HepG2 (cell line): ENCODE data around the gene ABCC9. TPM values are rescaled to one million over a fixed set of nuclear protein-coding genes. Genes with fewer than 3 reads are reported as not detected.
"Not testable (repeated sequence)": the region's sequence is repeated elsewhere in the genome, so short reads cannot be mapped to it uniquely, and the experiment has no call there.

Source experiments
- ATAC-seq: fragments of 200-7000 bp; cut with Tn5 transposase; 3 replicates; pipeline ENCODE4 v1.9.1; 2020; ENCODE audit warnings: mild to moderate bottlenecking, moderate library complexity
- BruUV-seq: library from RNA; stranded (reverse); fragments of 400-500 nt; replicated peaks from 2 replicates; lab custom pipeline; 2021; lab: Mats Ljungman, UMichigan
- CTCF ChIA-PET: fragments of 300-600 bp; formaldehyde crosslinking; extraction: SDS; loops from one replicate; lab custom pipeline; 2021; ENCODE audit warnings: low total read pairs, inconsistent platforms, low intra/inter-chr PET ratio; lab: Yijun Ruan, JAX
- POLR2A ChIA-PET: fragments of 350-600 bp; sonication (Branson Sonifier 250); formaldehyde crosslinking; loops from one replicate; lab custom pipeline; 2020; ENCODE audit warnings: antibody characterized with exemption, inconsistent platforms; lab: Yijun Ruan, JAX
- DNase-seq: peaks from one replicate; pipeline ENCODE4 v3.0.0-alpha.2; 2015; ENCODE audit warnings: low spot score
- FAIRE-seq: peaks from 3 replicates; lab custom pipeline; 2011; peaks lifted over from hg19 to GRCh38; lab: Jason Lieb, UNC
- H2AFZ ChIP-seq: one replicate; pipeline ENCODE4 v1.6.1; 2011; ENCODE audit warnings: low read length, inconsistent platforms
- H3K27ac ChIP-seq: fragments of 300-600 bp; 3 replicates; pipeline ENCODE4 v1.8.0; 2011; ENCODE audit warnings: mixed run types, mild to moderate bottlenecking, mixed read lengths, low read length, inconsistent platforms; ENCODE audit not compliant: insufficient read depth; ENCODE audit errors: extremely low read length
- H3K27me3 ChIP-seq, 2 experiments: fragments of 200-600 bp in 1 of 2; 2 replicates in 1 of 2; 3 replicates in 1 of 2; pipeline versions ENCODE4 v1.6.0 to v1.8.0; 2011; ENCODE audit warnings: low read length in 2 of 2, mild to moderate bottlenecking in 2 of 2, moderate library complexity in 2 of 2, inconsistent platforms in 1 of 2; ENCODE audit not compliant: insufficient read depth in 2 of 2, control insufficient read depth in 1 of 2
- H3K36me3 ChIP-seq, 2 experiments: fragments of 200-600 bp in 1 of 2; replicated peaks in 1 of 2; 2 replicates in 1 of 2; 3 replicates in 1 of 2; pipeline versions ENCODE4 v1.5.1 to v1.8.0; 2011; ENCODE audit warnings: low read length in 2 of 2, inconsistent platforms in 1 of 2; ENCODE audit not compliant: insufficient read depth in 2 of 2, control insufficient read depth in 1 of 2
- H3K4me1 ChIP-seq: 2 replicates; pipeline ENCODE4 v1.5.1; 2012; ENCODE audit warnings: low read length, inconsistent platforms; ENCODE audit not compliant: insufficient read depth
- H3K4me2 ChIP-seq: 2 replicates; pipeline ENCODE4 v1.6.0; 2011; ENCODE audit warnings: low read depth, low read length, inconsistent platforms
- H3K4me3 ChIP-seq, 3 experiments: fragments of 200-600 bp in 1 of 3; sonication (generic), shearing (Covaris generic) in 1 of 3; replicated peaks in 1 of 3; 2 replicates each; pipeline ENCODE4 v1.5.1; 2011 to 2016; ENCODE audit warnings: low read length in 3 of 3, inconsistent platforms in 2 of 3, low read depth in 2 of 3, mild to moderate bottlenecking in 2 of 3, control low read depth in 1 of 3, mixed read lengths in 1 of 3; ENCODE audit not compliant: insufficient read depth in 1 of 3
- H3K79me2 ChIP-seq: one replicate; pipeline ENCODE4 v1.6.1; 2011; ENCODE audit warnings: low read length, inconsistent platforms; ENCODE audit not compliant: insufficient read depth
- H3K9ac ChIP-seq: 2 replicates; pipeline ENCODE4 v1.6.0; 2011; ENCODE audit warnings: mild to moderate bottlenecking, low read depth, low read length, inconsistent platforms; ENCODE audit not compliant: insufficient read depth
- H3K9me3 ChIP-seq: 2 replicates; pipeline ENCODE4 v1.5.1; 2012; ENCODE audit warnings: mild to moderate bottlenecking, low read length
- H4K20me1 ChIP-seq: 2 replicates; pipeline ENCODE4 v1.6.0; 2011; ENCODE audit warnings: inconsistent platforms, mild to moderate bottlenecking, low read length, moderate library complexity; ENCODE audit not compliant: insufficient read depth
- ATM ChIP-seq: fragments of 450-650 bp; IDR thresholded peaks from 2 replicates; pipeline ENCODE4 v1.7.1; 2017; ENCODE audit warnings: mild to moderate bottlenecking, borderline replicate concordance
- HMG20B ChIP-seq: conservative IDR thresholded peaks from 2 replicates; pipeline ENCODE4 v1.6.1; 2016; ENCODE audit warnings: missing genetic modification reagents, missing compliant biosample characterization
- JUND ChIP-seq: sonication (generic); formaldehyde crosslinking; IDR thresholded peaks from 2 replicates; pipeline ENCODE4 v1.8.0; 2022; ENCODE audit warnings: mild to moderate bottlenecking, missing genetic modification reagents
- MEIS2 ChIP-seq: sonication (generic); formaldehyde crosslinking; IDR thresholded peaks from 2 replicates; pipeline ENCODE4 v1.9.0; 2021; ENCODE audit warnings: mild to moderate bottlenecking, missing genetic modification reagents
- MXD4 ChIP-seq: IDR thresholded peaks from 2 replicates; pipeline ENCODE4 v1.6.1; 2016; ENCODE audit warnings: mild to moderate bottlenecking, missing biosample characterization, missing genetic modification reagents
- SMAD3 ChIP-seq: sonication (generic); formaldehyde crosslinking; IDR thresholded peaks from 2 replicates; pipeline ENCODE4 v1.4.0; 2020; ENCODE audit warnings: missing genetic modification reagents
- ZBTB1 ChIP-seq: sonication (generic); formaldehyde crosslinking; IDR thresholded peaks from 2 replicates; pipeline ENCODE4 v1.4.0; 2020; ENCODE audit warnings: missing genetic modification reagents, borderline replicate concordance
- ZBTB39 ChIP-seq: sonication (generic); formaldehyde crosslinking; IDR thresholded peaks from 2 replicates; pipeline ENCODE4 v1.5.0; 2020; ENCODE audit warnings: missing genetic modification reagents
- ZNF543 ChIP-seq: sonication (generic); formaldehyde crosslinking; IDR thresholded peaks from 2 replicates; pipeline ENCODE4 v1.4.0; 2020; ENCODE audit warnings: mild to moderate bottlenecking, missing genetic modification reagents
- ZNF672 ChIP-seq: sonication (generic); formaldehyde crosslinking; IDR thresholded peaks from 2 replicates; pipeline ENCODE4 v1.8.1; 2022; ENCODE audit warnings: missing genetic modification reagents
- WGBS: methylation state at CpG from one replicate; pipeline ENCODE4 v1.1.6; 2017; ENCODE audit warnings: low lambda C conversion rate; 5-methylcytosine and 5-hydroxymethylcytosine counted together
- in situ Hi-C: cut with HindIII; loops from 2 replicates; pipeline ENCODE4 v1.10.0; 2017; ENCODE audit warnings: low pct_unique_long_range_greater_than_20kb; ENCODE audit not compliant: extremely low pct_ligation_motif_present
- intact Hi-C: fragments of 100-400 bp; cut with micrococcal nuclease; formaldehyde crosslinking; loops from one replicate; pipeline ENCODE4 v1.10.0; 2022; ENCODE audit not compliant: unreplicated experiment
- polyA plus RNA-seq, 8 experiments: library from polyadenylated mRNA; depleted of rRNA in 3 of 8; stranded (reverse) in 7 of 8; unstranded in 1 of 8; fragments of >200 nt; fragmentation: Illumina TruSeq in 4 of 8; extraction: Trizol in 4 of 8; gene quantifications; 2 replicates each; pipeline versions ENCODE4 v1.2.1 to v1.2.3, GENCODE V29; 2011 to 2016; ENCODE audit warnings: low read depth in 4 of 8, missing spikeins in 1 of 8, mixed read lengths in 1 of 8; ENCODE audit not compliant: insufficient read depth in 1 of 8
- total RNA-seq, 5 experiments: library from RNA; depleted of rRNA; stranded (reverse); fragments of >200 nt; fragmentation: Illumina TruSeq; extraction: Trizol; gene quantifications; 2 replicates each; pipeline ENCODE4 v1.2.3, GENCODE V29; 2016; ENCODE audit warnings: low read depth in 1 of 5
- TF ChIP-seq, protein P1 (sequence below): sonication (generic); formaldehyde crosslinking; IDR thresholded peaks from 2 replicates; pipeline ENCODE4 v1.8.0; 2022; ENCODE audit warnings: mild to moderate bottlenecking, missing genetic modification reagents, moderate library complexity

The ABCC9 gene
- total and polyA plus RNA-seq, 2 of the 13 experiments (the other 11 are each of a cell fraction or from before 2014, with no cell fraction given), result not detected

DNA sequence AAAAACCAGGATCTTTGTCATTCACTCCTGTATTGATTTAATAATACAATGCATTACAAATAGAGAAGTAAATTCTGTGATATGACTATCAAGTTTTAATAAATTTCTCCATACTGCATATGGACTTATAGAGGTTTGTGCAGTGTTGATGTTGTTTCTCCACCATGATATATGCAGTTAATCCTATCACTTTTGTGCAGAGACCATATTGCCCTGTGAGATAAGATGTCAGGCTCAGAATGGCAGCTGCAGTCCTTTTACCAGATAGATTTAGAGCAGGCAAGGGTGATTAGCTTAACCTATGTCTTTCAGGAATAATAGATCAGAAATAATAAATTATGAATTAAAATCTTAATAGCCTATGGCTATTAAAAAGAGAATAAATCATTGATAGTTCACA, 128.1 kb downstream of the ABCC9 start (continued):
- no peak for TF ChIP-seq ZNF672
- no peak for TF ChIP-seq JUND (CRISPR knock-in tag)
- TF ChIP-seq, protein P1, sequence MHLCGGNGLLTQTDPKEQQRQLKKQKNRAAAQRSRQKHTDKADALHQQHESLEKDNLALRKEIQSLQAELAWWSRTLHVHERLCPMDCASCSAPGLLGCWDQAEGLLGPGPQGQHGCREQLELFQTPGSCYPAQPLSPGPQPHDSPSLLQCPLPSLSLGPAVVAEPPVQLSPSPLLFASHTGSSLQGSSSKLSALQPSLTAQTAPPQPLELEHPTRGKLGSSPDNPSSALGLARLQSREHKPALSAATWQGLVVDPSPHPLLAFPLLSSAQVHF, result no peak
- TF ChIP-seq ZNF543 (CRISPR knock-in tag), result no peak

DNA sequence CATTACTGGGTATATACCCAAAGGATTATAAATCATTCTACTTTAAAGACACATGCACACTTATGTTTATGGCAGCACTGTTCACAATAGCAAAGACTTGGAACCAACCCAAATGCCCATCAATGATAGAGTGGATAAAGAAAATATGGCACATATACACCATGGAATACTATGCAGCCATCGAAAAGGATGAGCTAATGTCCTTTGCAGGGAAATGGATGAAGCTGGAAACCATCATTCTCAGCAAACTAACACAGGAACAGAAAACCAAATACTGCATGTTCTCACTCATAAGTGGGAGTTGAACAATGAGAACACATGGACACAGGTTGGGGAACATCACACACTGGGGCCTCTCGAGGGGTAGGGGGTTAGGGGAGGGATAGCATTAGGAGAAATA, 128.9 kb downstream of the ABCC9 start:
- BruUV-seq, FAIRE-seq, H3K79me2 ChIP-seq, ATAC-seq, in situ Hi-C loops, H3K27me3 ChIP-seq, H3K9ac ChIP-seq, H3K4me2 ChIP-seq, H3K27ac ChIP-seq, H3K9me3 ChIP-seq, H4K20me1 ChIP-seq, DNase-seq, POLR2A ChIA-PET, H3K4me1 ChIP-seq, H3K36me3 ChIP-seq, CTCF ChIA-PET, H2AFZ ChIP-seq, H3K4me3 ChIP-seq, intact Hi-C loops: not testable (repeated sequence)
- 4% methylated on average over 2 of the region's 2 CpGs for WGBS

- DNase-seq (no peak), ATAC-seq (no peak), FAIRE-seq (no peak)
- H3K4me3 ChIP-seq, result no peak overlapping the region
- no peak overlapping the region for H2AFZ ChIP-seq
- intact Hi-C loops (no loop called here), in situ Hi-C loops (no loop called here)
- H3K4me2 ChIP-seq, result no peak overlapping the region
- peaks cover 10% of the 10 kb centered on the region; the same call in 1 of the 2 replicates for H3K9me3 ChIP-seq
- CTCF ChIA-PET, result no interaction called here
- H3K36me3 ChIP-seq, result no peaks in the 10 kb centered on the region
- no peak overlapping the region for H3K9ac ChIP-seq
- POLR2A ChIA-PET, result no interaction called here
- BruUV-seq, result no TSS peak
- H3K79me2 ChIP-seq, result no peaks in the 10 kb centered on the region
- no peaks in the 10 kb centered on the region for H3K4me1 ChIP-seq
- H3K27ac ChIP-seq, result no peak overlapping the region
- no peaks in the 10 kb centered on the region for H4K20me1 ChIP-seq
- no peaks in the 10 kb centered on the region for H3K27me3 ChIP-seq
- TF ChIP-seq HMG20B (CRISPR knock-in tag) (no peak), ZBTB39 (CRISPR knock-in tag) (no peak), MEIS2 (CRISPR knock-in tag) (no peak), MXD4 (CRISPR knock-in tag) (no peak), SMAD3 (CRISPR knock-in tag) (no peak), ZBTB1 (CRISPR knock-in tag) (no peak), ATM (no peak)
Observed at GRCh38 chr12:21809100-21809499, 132.1 kb downstream of the ABCC9 start.
